ENCODE data around the gene SLC14A1.

DNA sequence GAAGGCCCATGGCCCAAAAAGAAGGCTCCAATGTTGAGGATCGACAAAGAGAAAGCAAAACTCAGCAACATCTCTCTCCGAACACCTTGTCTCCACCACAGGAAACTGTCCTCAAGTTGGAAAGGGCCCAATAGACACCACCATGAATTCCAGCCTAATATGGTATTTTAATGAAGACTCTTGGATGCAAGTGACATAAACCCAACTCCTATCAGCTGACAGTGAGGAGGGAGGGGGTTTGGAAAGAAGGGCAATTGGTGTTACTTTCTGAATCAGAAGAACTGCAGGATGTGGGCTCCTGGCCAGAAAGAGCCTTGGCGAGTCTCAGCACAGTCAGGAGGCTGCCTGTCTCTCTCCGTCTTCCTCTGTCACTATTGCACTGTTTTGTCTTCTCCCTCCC, 61.2 kb downstream of the SLC14A1 start:
- TF ChIP-seq EZH2 (IDR thresholded peaks at IDR 0.05; ENCODE audit: insufficient read depth, poor library complexity, severe bottlenecking) (no peak), EZH2phosphoT487 (IDR thresholded peaks at IDR 0.05; ENCODE audit: insufficient read depth, low read depth) (no peak)
